Spleen (tissue), 7 donors: ENCODE results near the gene SOSTDC1.

Experiments
- POLR2A ChIP-seq, 3 donors: fragments of 450-650 bp; IDR thresholded peaks; one replicate each; pipeline ENCODE4 v1.5.1; 2017; ENCODE audit warnings: antibody characterized with exemption in 3 of 3, mild to moderate bottlenecking in 1 of 3
- TF ChIP-seq, protein P1 (sequence below), 11 experiments: fragments of 200-600 bp in 7 of 11; fragments of 450-650 bp in 4 of 11; sonication (generic) in 4 of 11; IDR thresholded peaks in 8 of 11; conservative IDR thresholded peaks in 3 of 11; 1 replicate in 7 of 11; 2 replicates in 4 of 11; pipeline versions ENCODE4 v1.4.0 to v1.8.0; 2016 to 2021; ENCODE audit warnings: antibody characterized with exemption in 11 of 11, inconsistent platforms in 4 of 11, mild to moderate bottlenecking in 1 of 11
- donor health status: DM: no; HTN: no; CAD: no; lungs with moderate emphysema.
- donor health status: DM: no; HTN: no; CAD: no.
- donor health status: DM: no; HTN: no; CAD: no.

DNA sequence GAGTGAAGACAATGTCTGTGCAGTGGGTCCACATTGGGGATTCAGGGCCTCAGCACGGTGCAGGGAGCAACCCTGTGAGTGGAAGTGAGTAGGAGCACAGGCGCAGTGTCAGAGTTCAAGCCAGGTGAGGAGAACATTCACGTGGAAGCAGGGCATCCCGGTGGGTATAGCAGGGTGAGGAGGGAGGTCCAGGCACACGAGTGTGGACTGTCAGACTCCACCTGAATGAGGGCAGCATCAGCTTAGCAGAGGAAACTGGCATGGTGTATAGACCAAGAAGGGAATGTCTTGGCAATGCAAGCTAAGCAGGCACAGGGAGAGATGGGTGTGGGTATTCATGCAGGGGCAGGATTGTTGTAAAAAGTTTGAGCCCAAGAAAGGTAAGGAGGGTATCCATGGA lies 45.8 kb upstream of the SOSTDC1 start:
- TF ChIP-seq, protein P1, sequence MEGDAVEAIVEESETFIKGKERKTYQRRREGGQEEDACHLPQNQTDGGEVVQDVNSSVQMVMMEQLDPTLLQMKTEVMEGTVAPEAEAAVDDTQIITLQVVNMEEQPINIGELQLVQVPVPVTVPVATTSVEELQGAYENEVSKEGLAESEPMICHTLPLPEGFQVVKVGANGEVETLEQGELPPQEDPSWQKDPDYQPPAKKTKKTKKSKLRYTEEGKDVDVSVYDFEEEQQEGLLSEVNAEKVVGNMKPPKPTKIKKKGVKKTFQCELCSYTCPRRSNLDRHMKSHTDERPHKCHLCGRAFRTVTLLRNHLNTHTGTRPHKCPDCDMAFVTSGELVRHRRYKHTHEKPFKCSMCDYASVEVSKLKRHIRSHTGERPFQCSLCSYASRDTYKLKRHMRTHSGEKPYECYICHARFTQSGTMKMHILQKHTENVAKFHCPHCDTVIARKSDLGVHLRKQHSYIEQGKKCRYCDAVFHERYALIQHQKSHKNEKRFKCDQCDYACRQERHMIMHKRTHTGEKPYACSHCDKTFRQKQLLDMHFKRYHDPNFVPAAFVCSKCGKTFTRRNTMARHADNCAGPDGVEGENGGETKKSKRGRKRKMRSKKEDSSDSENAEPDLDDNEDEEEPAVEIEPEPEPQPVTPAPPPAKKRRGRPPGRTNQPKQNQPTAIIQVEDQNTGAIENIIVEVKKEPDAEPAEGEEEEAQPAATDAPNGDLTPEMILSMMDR (IDR thresholded peaks at IDR 0.05 in 8 of 11, conservative IDR thresholded peaks at IDR 0.05 in 3 of 11) = no peak
- TF ChIP-seq POLR2A (IDR thresholded peaks at IDR 0.05) = no peak
